HepG2 (cell line): Measurements from ENCODE around the gene ATG2A. TPM values are rescaled to one million over a fixed set of nuclear protein-coding genes. Genes with fewer than 3 reads are reported as not detected.

Experiments
- ARID2 ChIP-seq: sonication (generic); formaldehyde crosslinking; IDR thresholded peaks from 2 replicates; pipeline ENCODE4 v1.8.1; 2022; ENCODE audit warnings: mild to moderate bottlenecking, missing genetic modification reagents, borderline replicate concordance
- HOXD1 ChIP-seq: sonication (generic); formaldehyde crosslinking; IDR thresholded peaks from 2 replicates; pipeline ENCODE4 v1.5.0; 2020; ENCODE audit warnings: missing genetic modification reagents
- ISL2 ChIP-seq: sonication (generic); formaldehyde crosslinking; IDR thresholded peaks from 2 replicates; pipeline ENCODE4 v1.5.0; 2020; ENCODE audit warnings: missing genetic modification reagents
- NFE2 ChIP-seq: sonication (generic); formaldehyde crosslinking; IDR thresholded peaks from 2 replicates; pipeline ENCODE4 v1.4.0; 2020; ENCODE audit warnings: missing genetic modification reagents
- PRDM10 ChIP-seq: sonication (generic); formaldehyde crosslinking; IDR thresholded peaks from 2 replicates; pipeline ENCODE4 v1.4.0; 2020; ENCODE audit warnings: low read depth, missing genetic modification reagents
- THAP9 ChIP-seq: sonication (generic); formaldehyde crosslinking; IDR thresholded peaks from 2 replicates; pipeline ENCODE4; 2020; ENCODE audit warnings: missing genetic modification reagents, mild to moderate bottlenecking, borderline replicate concordance
- ZHX2 ChIP-seq, 2 experiments: sonication (generic) in 1 of 2; formaldehyde crosslinking in 1 of 2; IDR thresholded peaks; 2 replicates each; pipeline versions ENCODE4 v1.6.1 to v1.9.0; 2014 to 2022; ENCODE audit warnings: antibody characterized with exemption in 1 of 2, borderline replicate concordance in 1 of 2, inconsistent platforms in 1 of 2, low read depth in 1 of 2, missing genetic modification reagents in 1 of 2
- ZNF674 ChIP-seq: sonication (generic); formaldehyde crosslinking; IDR thresholded peaks from 2 replicates; pipeline ENCODE4 v1.5.0; 2020; ENCODE audit warnings: low read depth, mild to moderate bottlenecking, missing genetic modification reagents
- ZNF746 ChIP-seq: sonication (generic); formaldehyde crosslinking; IDR thresholded peaks from 2 replicates; pipeline ENCODE4 v1.8.0; 2022; ENCODE audit warnings: mild to moderate bottlenecking, missing genetic modification reagents
- ZNF788 ChIP-seq: sonication (generic); formaldehyde crosslinking; IDR thresholded peaks from 2 replicates; pipeline ENCODE4 v1.5.0; 2020; ENCODE audit warnings: mild to moderate bottlenecking, missing genetic modification reagents, borderline replicate concordance
- ZNF878 ChIP-seq: sonication (generic); formaldehyde crosslinking; IDR thresholded peaks from 2 replicates; pipeline ENCODE4 v1.8.1; 2023; ENCODE audit warnings: mild to moderate bottlenecking, missing genetic modification reagents, moderate library complexity
- polyA plus RNA-seq, 8 experiments: library from polyadenylated mRNA; depleted of rRNA in 3 of 8; stranded (reverse) in 7 of 8; unstranded in 1 of 8; fragments of >200 nt; fragmentation: Illumina TruSeq in 4 of 8; extraction: Trizol in 4 of 8; gene quantifications; 2 replicates each; pipeline versions ENCODE4 v1.2.1 to v1.2.3, GENCODE V29; 2011 to 2016; ENCODE audit warnings: low read depth in 4 of 8, missing spikeins in 1 of 8, mixed read lengths in 1 of 8; ENCODE audit not compliant: insufficient read depth in 1 of 8
- total RNA-seq, 5 experiments: library from RNA; depleted of rRNA; stranded (reverse); fragments of >200 nt; fragmentation: Illumina TruSeq; extraction: Trizol; gene quantifications; 2 replicates each; pipeline ENCODE4 v1.2.3, GENCODE V29; 2016; ENCODE audit warnings: low read depth in 1 of 5
- TF ChIP-seq, protein P1 (sequence below): sonication (generic); formaldehyde crosslinking; IDR thresholded peaks from 2 replicates; pipeline ENCODE4 v1.9.0; 2021; ENCODE audit warnings: missing genetic modification reagents, borderline replicate concordance

ATG2A gene
- total and polyA plus RNA-seq, 2 of the 13 experiments (the other 11 are each of a cell fraction or from before 2014, with no cell fraction given): 6.7 to 8.0 TPM

DNA sequence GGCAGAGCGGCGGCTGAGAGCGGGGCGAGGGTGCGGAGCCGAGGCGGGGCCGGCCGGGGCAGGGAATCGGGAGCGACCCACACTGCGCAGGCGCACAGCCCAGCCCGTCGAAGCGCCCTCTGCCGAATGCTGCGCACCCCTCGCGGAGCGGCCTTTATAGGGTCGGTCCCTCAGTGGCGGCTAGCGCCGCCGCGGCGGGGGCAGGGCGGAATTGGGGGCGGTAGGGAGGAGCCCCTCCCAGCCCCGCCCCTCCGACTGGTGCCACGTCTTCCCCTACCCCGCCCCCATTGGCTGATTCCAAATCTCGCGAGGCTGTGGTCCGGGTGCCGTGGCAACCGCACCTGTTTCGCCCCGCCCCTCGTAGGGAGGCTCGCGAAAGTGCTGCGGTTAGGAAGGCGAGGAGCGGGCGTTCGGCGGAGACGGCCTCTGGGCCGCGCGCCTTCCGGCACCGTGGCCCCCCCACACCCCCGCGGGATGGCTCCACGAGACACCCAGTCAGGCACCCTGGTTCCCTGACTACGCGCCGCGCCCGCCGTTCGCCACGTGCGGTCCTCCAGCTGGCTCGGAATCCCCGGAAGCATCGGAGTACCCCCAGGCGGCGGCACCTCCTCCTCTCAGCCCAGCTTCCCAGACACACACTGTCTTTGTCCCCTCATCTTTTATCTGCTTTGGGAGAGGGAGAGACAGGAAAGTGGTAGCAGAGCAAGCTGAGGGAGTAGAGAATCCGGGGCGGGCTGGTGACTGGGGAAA, 38.3 kb downstream of the ATG2A start, which contains the start of gene EHD1 (continued):
- TF ChIP-seq ZHX2 (IDR thresholded peaks at IDR 0.05; ENCODE audit: low read depth) (no peak), ZHX2 (CRISPR knock-in tag; IDR thresholded peaks at IDR 0.05; ENCODE audit: borderline replicate concordance) (no peak), ISL2 (CRISPR knock-in tag) (no peak), ARID2 (CRISPR knock-in tag) (no peak; the same call in 1 of the 2 replicates), ZNF788 (no peak; the same call in 1 of the 2 replicates), ZNF746 (0 out of 2 replicates have a peak, but pooled peaks have one; percentile 7), NFE2 (CRISPR knock-in tag) (no peak), HOXD1 (CRISPR knock-in tag) (no peak), THAP9 (peak; percentile 29; the same call in 1 of the 2 replicates), ZNF674 (CRISPR knock-in tag) (no peak; the same call in 1 of the 2 replicates), PRDM10 (0 out of 2 replicates have a peak, but pooled peaks have one; percentile 13), ZNF878 (CRISPR knock-in tag) (no peak)
- TF ChIP-seq, protein P1, sequence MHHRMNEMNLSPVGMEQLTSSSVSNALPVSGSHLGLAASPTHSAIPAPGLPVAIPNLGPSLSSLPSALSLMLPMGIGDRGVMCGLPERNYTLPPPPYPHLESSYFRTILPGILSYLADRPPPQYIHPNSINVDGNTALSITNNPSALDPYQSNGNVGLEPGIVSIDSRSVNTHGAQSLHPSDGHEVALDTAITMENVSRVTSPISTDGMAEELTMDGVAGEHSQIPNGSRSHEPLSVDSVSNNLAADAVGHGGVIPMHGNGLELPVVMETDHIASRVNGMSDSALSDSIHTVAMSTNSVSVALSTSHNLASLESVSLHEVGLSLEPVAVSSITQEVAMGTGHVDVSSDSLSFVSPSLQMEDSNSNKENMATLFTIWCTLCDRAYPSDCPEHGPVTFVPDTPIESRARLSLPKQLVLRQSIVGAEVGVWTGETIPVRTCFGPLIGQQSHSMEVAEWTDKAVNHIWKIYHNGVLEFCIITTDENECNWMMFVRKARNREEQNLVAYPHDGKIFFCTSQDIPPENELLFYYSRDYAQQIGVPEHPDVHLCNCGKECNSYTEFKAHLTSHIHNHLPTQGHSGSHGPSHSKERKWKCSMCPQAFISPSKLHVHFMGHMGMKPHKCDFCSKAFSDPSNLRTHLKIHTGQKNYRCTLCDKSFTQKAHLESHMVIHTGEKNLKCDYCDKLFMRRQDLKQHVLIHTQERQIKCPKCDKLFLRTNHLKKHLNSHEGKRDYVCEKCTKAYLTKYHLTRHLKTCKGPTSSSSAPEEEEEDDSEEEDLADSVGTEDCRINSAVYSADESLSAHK (CRISPR knock-in tag): no peak
